ENCODE measurements around the gene METTL21A.

Gene METTL21A

DNA sequence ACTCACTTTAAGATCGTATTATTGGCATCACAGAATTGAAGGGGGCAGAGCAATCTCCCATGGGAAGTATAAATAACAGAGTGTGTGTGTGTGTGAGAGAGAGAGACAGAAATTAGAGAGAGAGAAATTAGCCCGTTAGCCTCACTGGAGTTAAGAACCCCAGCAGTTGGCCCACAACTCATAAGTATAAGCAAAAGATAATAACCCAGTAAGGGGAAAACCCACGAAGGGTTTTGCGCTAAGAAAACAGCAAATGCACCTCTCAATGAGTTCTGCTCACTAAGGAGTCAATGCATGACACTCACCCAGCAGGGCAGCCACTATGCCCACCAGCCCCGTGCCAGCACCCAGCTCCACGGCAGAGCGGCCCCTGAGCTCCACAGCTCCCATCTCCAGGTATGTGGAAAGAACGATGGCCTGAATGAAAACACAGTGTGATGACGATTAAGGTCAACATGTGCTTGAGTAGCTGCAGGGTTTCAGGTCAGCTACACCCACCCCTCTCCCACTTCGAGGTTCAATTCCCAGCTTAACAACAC lies 3.6 kb downstream of the METTL21A start:
- Histone ChIP-seq H3K27ac (ENCODE audit: low read length) (peak overlapping the region; percentile 22), H4K20me1 (ENCODE audit: insufficient read depth, low read length) (0 out of 2 replicates have a peak, but pooled peaks cover 5% of the 10 kb centered on the region), H3K4me3 (ENCODE audit: low read length) (peak overlapping the region; percentile 38; the same call in 1 of the 2 replicates), H3K9me3 (ENCODE audit: insufficient read depth, low read length) (no peaks in the 10 kb centered on the region), H3K36me3 (replicated peaks; ENCODE audit: low read depth, low read length) (peaks cover 35% of the 10 kb centered on the region), H3K4me1 (ENCODE audit: low read length) (peaks cover 37% of the 10 kb centered on the region), H3K4me2 (ENCODE audit: low read length) (peak overlapping the region; percentile 70), H3K27me3 (ENCODE audit: low read depth, low read length) (no peaks in the 10 kb centered on the region), H3K79me2 (ENCODE audit: low read length) (peaks cover 31% of the 10 kb centered on the region), H2AFZ (ENCODE audit: low read depth, low read length) (no peak overlapping the region), H3K9ac (ENCODE audit: low read length) (no peak overlapping the region)
- TF ChIP-seq EZH2phosphoT487 (IDR thresholded peaks at IDR 0.05; ENCODE audit: low read depth) = no peak
- TF ChIP-seq, protein P1, sequence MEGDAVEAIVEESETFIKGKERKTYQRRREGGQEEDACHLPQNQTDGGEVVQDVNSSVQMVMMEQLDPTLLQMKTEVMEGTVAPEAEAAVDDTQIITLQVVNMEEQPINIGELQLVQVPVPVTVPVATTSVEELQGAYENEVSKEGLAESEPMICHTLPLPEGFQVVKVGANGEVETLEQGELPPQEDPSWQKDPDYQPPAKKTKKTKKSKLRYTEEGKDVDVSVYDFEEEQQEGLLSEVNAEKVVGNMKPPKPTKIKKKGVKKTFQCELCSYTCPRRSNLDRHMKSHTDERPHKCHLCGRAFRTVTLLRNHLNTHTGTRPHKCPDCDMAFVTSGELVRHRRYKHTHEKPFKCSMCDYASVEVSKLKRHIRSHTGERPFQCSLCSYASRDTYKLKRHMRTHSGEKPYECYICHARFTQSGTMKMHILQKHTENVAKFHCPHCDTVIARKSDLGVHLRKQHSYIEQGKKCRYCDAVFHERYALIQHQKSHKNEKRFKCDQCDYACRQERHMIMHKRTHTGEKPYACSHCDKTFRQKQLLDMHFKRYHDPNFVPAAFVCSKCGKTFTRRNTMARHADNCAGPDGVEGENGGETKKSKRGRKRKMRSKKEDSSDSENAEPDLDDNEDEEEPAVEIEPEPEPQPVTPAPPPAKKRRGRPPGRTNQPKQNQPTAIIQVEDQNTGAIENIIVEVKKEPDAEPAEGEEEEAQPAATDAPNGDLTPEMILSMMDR (IDR thresholded peaks at IDR 0.05; ENCODE audit: low read depth, low read length) = no peak

DNA sequence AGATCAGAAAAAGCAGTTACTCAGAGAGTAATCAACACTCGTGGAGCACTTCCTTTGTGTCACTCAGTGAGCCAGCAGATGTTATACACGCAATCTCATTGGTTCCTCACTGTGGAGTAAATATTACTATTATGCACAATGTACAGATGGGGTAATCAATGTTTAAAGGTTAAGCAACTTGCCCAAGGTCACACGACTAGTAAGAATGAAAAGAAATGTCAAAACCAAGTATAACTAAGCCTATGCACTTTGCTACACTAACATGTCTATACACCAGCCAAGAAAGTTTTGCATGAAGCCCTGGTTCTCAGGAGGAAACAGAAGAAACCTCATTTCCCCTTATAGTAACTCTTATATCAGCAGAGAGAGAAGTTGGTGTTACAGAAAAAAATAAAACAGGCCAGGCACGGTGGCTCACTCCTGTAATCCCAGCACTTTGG lies 5.4 kb downstream of the METTL21A start:
- H3K4me1 ChIP-seq (ENCODE audit: low read length) = peaks cover 33% of the 10 kb centered on the region
- 0 out of 2 replicates have a peak, but pooled peaks cover 5% of the 10 kb centered on the region for H4K20me1 ChIP-seq (ENCODE audit: insufficient read depth, low read length)
- no peaks in the 10 kb centered on the region for H3K9me3 ChIP-seq (ENCODE audit: insufficient read depth, low read length)
- H3K27me3 ChIP-seq (ENCODE audit: low read depth, low read length) = no peaks in the 10 kb centered on the region
- peak overlapping the region; percentile 69 for H3K27ac ChIP-seq (ENCODE audit: low read length)
- no peak overlapping the region for H3K9ac ChIP-seq (ENCODE audit: low read length)
- H2AFZ ChIP-seq (ENCODE audit: low read depth, low read length) = no peak overlapping the region
- H3K4me3 ChIP-seq (ENCODE audit: low read length) = no peak overlapping the region
- peaks cover 31% of the 10 kb centered on the region for H3K79me2 ChIP-seq (ENCODE audit: low read length)
- peaks cover 43% of the 10 kb centered on the region for H3K36me3 ChIP-seq (replicated peaks; ENCODE audit: low read depth, low read length)
- peak overlapping the region; percentile 54 for H3K4me2 ChIP-seq (ENCODE audit: low read length)
- TF ChIP-seq EZH2phosphoT487 (IDR thresholded peaks at IDR 0.05; ENCODE audit: low read depth) = no peak
- TF ChIP-seq, protein P1 (IDR thresholded peaks at IDR 0.05; ENCODE audit: low read depth, low read length) = no peak

DNA sequence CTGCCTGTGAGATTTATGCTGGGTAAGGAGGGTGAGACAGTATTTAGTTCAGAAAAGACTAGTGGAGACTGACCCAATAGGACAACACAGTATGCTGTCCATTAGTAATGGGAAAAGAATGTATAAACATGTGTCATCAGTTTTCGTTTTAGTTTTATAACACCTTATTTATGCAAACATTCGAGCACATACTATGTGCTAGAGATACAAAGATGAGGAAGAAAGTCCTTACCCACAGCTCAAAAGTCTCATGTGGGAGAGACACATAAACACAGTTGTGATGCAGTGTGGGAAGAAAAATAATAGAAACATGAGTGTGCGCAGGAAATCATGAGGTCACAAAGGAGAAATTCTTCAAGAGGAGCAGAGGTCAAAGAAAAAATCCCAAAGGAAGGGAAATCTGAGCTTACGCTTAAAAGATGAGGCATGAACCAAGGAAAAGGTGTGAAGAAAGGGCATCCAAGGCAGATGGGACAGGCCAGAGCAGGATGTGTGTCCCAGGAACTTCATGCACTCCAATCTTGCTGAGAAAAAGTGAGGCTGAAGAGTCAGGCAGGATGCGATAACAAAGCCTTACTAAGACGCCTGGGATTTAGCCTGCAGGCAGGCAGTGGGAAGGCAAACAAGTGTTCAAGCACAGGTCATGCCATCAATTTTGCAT lies 8.1 kb downstream of the METTL21A start:
- H3K36me3 ChIP-seq (replicated peaks; ENCODE audit: low read depth, low read length) = peaks cover 49% of the 10 kb centered on the region
- no peaks in the 10 kb centered on the region for H3K9me3 ChIP-seq (ENCODE audit: insufficient read depth, low read length)
- H3K4me2 ChIP-seq (ENCODE audit: low read length) = no peak overlapping the region
- peaks cover 24% of the 10 kb centered on the region for H3K4me1 ChIP-seq (ENCODE audit: low read length)
- H3K27me3 ChIP-seq (ENCODE audit: low read depth, low read length) = no peaks in the 10 kb centered on the region
- TF ChIP-seq, protein P1 (IDR thresholded peaks at IDR 0.05; ENCODE audit: low read depth, low read length) = no peak
- TF ChIP-seq EZH2phosphoT487 (IDR thresholded peaks at IDR 0.05; ENCODE audit: low read depth) = no peak
- no peak overlapping the region for H3K9ac ChIP-seq (ENCODE audit: low read length)
- H3K4me3 ChIP-seq (ENCODE audit: low read length) = no peak overlapping the region
- 0 out of 2 replicates have a peak, but pooled peaks cover 5% of the 10 kb centered on the region for H4K20me1 ChIP-seq (ENCODE audit: insufficient read depth, low read length)
- no peak overlapping the region for H2AFZ ChIP-seq (ENCODE audit: low read depth, low read length)
- peaks cover 12% of the 10 kb centered on the region for H3K79me2 ChIP-seq (ENCODE audit: low read length)
- no peak overlapping the region for H3K27ac ChIP-seq (ENCODE audit: low read length)

DNA sequence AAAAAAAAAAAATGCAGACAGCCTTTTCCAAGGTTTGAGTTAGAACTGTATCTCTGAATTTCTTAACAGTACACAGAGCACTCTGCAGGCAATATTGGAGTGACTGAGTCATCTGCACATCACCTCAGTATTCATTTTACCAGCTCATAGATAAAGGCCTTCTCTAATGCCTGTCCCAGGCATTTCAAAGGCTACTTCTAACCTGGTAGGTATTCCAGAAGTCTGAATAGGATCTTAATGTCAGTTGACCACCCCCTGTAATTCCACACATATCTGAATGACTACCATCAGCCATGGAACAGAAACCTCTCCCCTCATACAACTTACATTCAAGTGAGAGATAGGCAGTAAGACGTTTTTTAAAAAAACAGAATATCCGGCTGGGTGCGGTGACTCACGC lies 9.0 kb downstream of the METTL21A start:
- H3K4me1 ChIP-seq (ENCODE audit: low read length) = peaks cover 15% of the 10 kb centered on the region
- no peak overlapping the region for H3K27ac ChIP-seq (ENCODE audit: low read length)
- H3K79me2 ChIP-seq (ENCODE audit: low read length) = peaks cover 9% of the 10 kb centered on the region
- no peak overlapping the region for H3K9ac ChIP-seq (ENCODE audit: low read length)
- H2AFZ ChIP-seq (ENCODE audit: low read depth, low read length) = no peak overlapping the region
- H3K36me3 ChIP-seq (replicated peaks; ENCODE audit: low read depth, low read length) = peaks cover 47% of the 10 kb centered on the region
- H3K4me3 ChIP-seq (ENCODE audit: low read length) = no peak overlapping the region
- no peaks in the 10 kb centered on the region for H3K9me3 ChIP-seq (ENCODE audit: insufficient read depth, low read length)
- TF ChIP-seq EZH2phosphoT487 (IDR thresholded peaks at IDR 0.05; ENCODE audit: low read depth) = no peak
- TF ChIP-seq, protein P1 (IDR thresholded peaks at IDR 0.05; ENCODE audit: low read depth, low read length) = no peak
- H3K27me3 ChIP-seq (ENCODE audit: low read depth, low read length) = no peaks in the 10 kb centered on the region
- no peak overlapping the region for H3K4me2 ChIP-seq (ENCODE audit: low read length)
- H4K20me1 ChIP-seq (ENCODE audit: insufficient read depth, low read length) = 0 out of 2 replicates have a peak, but pooled peaks cover 5% of the 10 kb centered on the region
